GM19328 (cell line): ENCODE data around the gene SS18L1.

Experiments
- ATAC-seq: cut with Tn5 transposase; IDR thresholded peaks from one replicate; pipeline ENCODE4 v1.9.1; 2021; ENCODE audit warnings: mild to moderate bottlenecking, moderate library complexity; ENCODE audit not compliant: unreplicated experiment

Gene SS18L1

GRCh38 chr20:62208795-62209755 lies 65.5 kb downstream of the SS18L1 start:
- ATAC-seq: no peak

DNA sequence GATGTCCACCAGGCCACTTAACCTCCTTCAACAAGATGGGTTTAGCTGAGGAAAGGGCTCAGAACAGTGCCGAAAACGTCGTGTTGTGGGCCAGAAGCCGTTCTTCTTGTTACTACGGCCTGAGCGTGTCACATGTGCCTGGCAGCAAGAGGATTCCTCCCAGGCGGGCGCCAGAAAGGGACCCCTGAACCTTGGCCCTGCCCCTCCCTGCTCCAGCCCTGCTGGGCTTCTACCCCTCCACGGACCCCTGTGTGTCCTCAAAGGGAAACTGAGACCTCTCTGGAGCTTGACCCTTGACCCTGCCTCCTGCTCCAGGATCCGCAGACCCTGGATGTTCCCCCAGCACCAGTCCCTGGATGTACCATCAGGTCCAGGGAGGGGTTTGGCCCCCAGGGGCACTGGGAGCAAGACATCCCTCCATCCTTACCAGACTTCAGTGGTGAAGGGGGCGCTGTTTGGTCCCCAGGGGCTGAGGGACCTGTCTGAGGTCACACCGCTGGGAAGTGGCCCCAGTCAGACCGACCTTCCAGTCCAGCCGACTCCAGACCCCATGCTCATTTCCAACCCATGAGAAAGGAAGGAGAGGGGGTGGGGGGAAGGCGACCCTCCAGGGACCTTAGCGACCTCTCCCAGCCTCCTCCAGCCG lies 66.4 kb downstream of the SS18L1 start:
- no peak for ATAC-seq

- ATAC-seq: no peak
These were observed 66.9 kb downstream of the SS18L1 start for GRCh38 chr20:62210496-62210855.

GRCh38 chr20:62211216-62211615 lies 67.6 kb downstream of the SS18L1 start:
- ATAC-seq: no peak

DNA sequence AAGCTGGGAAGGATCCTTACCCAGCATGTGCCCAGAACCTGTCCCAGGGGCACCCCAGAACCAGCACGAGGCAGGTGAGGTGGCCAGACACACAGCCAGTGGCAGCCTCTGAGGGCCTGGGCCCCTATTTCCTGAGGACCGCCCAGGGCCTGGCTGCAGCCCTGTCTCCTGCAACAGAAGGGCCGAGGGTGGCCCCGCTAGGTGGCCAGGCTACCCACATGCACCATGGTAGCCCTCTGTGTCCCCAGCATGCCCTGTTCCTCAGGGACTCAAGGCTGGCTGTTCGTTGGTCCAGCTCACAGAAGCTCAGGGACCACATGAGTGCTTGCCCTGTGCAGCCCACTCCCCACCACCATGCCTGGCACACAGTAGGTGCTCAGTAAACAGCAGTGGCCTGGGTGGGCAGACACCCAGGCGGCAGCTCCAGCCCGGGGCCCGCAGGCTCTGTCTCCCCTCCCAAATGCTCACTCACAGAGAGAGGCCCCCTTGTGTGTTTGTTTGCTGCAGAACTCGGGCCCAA lies 68.3 kb downstream of the SS18L1 start:
- no peak for ATAC-seq

GRCh38 chr20:62212299-62212698 lies 68.7 kb downstream of the SS18L1 start:
- ATAC-seq: no peak

- ATAC-seq: no peak
These were observed 70.5 kb downstream of the SS18L1 start for GRCh38 chr20:62214067-62214466.

- no peak for ATAC-seq
These were observed 71.7 kb downstream of the SS18L1 start for GRCh38 chr20:62215020-62215990.

DNA sequence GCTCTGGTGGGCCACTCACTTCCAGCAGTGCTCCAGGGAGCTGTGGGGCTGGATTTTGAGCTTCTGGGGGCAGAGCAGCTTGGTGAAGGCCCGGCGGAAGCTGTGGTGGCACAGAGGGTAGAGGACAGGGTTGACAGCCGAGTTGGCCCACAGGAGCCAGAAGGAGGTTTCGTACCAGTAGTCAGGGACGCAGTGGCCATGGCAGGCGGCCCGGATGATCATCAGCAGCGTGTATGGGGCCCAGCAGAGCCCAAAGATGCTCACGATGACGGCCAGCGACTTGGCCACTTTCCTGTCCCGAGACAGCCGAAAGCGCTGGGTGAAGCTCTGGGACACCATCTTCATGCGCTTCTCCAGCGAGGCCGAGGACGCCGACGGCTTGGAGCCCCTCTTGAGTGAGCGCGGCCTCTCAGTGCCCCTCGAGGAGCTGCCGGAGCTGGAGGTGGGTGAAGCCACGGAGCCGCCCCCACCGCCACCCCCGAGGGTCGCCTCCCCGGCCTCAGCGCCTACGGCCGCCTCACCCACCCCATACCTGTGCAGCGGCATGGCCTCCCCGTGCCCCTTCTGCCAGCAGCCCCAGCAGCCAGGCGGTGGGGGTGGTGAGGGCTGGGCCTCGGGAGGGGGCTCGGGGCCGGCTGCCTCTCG lies 72.5 kb downstream of the SS18L1 start:
- ATAC-seq: no peak

DNA sequence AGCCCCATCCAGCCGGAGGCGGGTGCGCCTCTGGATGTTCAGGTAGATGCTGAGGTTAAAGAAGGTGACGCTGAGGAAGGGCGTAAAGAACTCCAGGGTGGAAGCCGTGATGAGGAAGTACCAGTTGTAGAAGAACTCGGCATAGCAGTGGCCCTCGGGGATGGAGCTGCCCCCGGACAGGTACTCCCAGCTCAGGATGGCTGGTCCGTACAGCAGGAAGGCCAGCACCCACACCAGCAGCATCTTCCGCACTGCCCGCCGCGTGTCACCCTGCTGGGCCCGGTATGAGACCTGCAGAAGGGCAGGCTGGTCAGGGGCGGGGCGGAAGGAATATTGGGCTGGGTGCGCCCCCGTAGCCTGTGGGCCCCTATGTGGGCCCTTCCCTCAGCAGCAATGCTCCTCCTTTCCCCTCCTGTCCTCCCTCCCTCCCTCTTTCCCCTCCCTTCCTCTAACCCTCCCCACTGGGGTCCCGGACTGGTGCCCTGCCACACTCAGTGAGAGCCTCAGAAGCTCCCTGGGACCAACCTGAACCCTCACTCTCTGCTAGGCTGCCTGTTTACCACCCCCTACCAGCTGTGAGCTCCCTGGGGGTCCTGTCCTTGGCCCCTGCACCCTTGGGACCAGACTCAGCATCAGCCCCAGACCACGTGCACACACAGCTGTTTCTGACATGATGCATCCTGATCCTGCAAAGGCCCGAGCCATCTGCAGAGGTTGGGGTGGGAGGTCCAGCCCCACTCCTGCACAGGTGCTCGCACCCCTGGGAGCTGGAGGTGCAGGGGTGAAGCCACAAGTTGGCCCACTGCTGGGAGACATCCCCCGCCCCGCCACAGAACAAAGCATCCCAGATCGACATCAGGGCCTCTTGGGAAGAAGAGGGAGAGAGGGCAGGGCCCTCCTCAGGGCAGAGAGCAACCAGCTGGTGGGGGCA lies 73.3 kb downstream of the SS18L1 start:
- ATAC-seq: no peak

- ATAC-seq: no peak
These were observed 74.6 kb downstream of the SS18L1 start for GRCh38 chr20:62217913-62218773.

- ATAC-seq: no peak
These were observed 75.8 kb downstream of the SS18L1 start for GRCh38 chr20:62219101-62219991.

DNA sequence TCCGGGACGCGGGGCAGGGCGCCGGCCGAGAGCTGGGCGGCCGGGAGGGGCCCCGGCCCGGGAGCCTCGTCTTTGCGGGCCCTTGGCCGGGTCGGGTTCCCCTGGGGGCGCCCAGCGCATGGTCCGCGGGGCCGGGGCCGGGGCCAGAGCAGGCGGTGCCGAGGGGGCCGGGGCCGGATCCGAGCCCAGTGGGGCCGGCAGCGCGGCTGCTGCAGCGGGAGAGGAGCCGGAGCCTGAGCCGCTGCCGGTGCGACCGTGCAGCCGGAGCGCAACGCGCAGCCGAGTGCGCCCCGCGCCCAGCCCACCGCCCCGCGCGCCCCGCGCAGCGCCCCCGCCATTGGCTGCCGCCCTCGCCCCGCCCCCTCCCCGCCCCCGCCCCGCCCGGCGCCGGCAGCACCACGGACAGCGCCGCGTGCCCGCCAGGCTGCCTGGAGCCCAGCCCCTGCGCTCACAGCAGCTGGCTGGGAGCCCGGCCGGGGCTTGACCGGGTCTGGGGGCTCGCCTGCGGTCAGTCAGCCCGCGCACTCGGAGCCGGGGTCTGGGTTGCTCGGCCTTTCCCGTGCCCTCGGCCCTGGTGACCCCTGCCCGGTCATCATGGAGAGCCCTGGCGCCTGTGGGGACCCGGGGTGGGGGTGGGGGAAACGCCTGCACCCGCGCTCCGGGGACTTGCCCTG lies 76.6 kb downstream of the SS18L1 start, which contains the start of gene HRH3:
Gene HRH3, minus strand, starts transcription at position 287 of the 674 bp plus-strand sequence. CDS start 308 bp downstream, outside the sequence.
- no peak for ATAC-seq

DNA sequence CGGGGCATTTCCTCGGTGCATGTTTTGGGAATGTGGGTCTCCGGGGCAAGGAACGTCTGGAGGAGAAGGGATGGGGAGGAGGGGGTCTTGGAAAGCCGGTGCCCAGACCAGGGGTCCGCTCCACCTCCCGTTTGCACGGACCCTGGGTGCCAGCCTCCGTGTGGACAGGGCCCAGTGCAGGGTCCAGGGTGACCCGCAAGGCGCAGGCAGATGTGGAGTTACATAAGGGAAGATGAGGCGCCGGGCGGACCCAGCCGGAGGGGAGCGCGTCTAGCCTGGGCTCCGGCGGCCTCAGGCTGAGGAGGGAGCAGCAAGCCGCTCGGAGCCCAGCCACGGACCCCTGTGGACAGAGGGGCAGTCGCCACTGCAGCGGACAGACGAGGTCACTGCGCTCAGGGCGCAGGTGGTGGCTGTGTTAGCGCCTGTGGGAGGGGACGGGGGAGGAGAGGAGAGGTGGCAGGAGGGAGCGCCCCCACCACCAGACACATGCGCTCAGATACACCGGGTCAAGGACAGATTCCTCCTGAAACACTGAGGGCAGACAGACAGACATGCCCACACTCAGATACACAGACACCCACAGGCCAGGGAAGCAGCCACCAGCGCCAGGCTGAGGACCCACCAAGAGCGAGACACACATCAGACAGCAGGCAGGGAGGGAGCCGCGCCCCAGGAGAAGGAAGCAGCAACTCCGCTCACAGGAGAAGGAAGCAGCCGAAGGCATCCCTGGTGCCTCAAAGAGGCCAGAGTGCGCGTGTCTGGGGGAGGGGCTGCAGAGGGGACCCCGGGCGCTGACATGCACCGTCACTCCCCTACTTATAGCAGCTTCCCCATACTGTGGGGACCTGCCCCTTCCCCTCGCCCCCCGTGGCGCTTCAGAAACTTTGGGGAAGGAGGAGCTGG lies 77.3 kb downstream of the SS18L1 start:
- ATAC-seq: no peak

GRCh38 chr20:62222266-62222850 lies 78.8 kb downstream of the SS18L1 start:
- no peak for ATAC-seq
